Neural crest cell (in vitro differentiated cells): ENCODE data around the gene OR2AE1. TPM values are rescaled to one million over a fixed set of nuclear protein-coding genes. Genes with fewer than 3 reads are reported as not detected.
"Not testable (repeated sequence)": the region's sequence is repeated elsewhere in the genome, so short reads cannot be mapped to it uniquely, and the experiment has no call there.

Source experiments
- DNase-seq: peaks from one replicate; pipeline ENCODE4 v3.0.0; 2021; ENCODE audit warnings: low read depth, mixed read lengths, low spot score
- H3K27ac Mint-ChIP-seq: one replicate; pipeline ENCODE4 v1.8.0; 2021; ENCODE audit warnings: mild to moderate bottlenecking, mixed read lengths; ENCODE audit not compliant: unreplicated experiment
- H3K27me3 Mint-ChIP-seq: 2 replicates; pipeline ENCODE4 v1.8.0; 2021; ENCODE audit warnings: low read depth, mild to moderate bottlenecking, mixed read lengths
- H3K36me3 Mint-ChIP-seq: 2 replicates; pipeline ENCODE4 v1.8.0; 2021; ENCODE audit warnings: low read depth, mild to moderate bottlenecking, mixed read lengths
- H3K4me1 Mint-ChIP-seq: 2 replicates; pipeline ENCODE4 v1.8.0; 2021; ENCODE audit warnings: mixed read lengths
- H3K4me3 Mint-ChIP-seq: one replicate; pipeline ENCODE4 v1.8.0; 2021; ENCODE audit warnings: mild to moderate bottlenecking, mixed read lengths
- H3K9me3 Mint-ChIP-seq: 2 replicates; pipeline ENCODE4 v1.8.0; 2021; ENCODE audit warnings: mixed read lengths
- CTCF ChIP-seq: fragments of 200-600 bp; sonication (generic); conservative IDR thresholded peaks from 2 replicates; pipeline ENCODE4 v1.5.0; 2021; ENCODE audit warnings: antibody characterized with exemption, mild to moderate bottlenecking
- total RNA-seq: library from RNA; stranded (reverse); gene quantifications from 2 replicates; pipeline ENCODE4 v1.2.1, GENCODE V29; 2021

The OR2AE1 gene
- total RNA-seq, 1 donor from 2014 or later, result not detected

DNA sequence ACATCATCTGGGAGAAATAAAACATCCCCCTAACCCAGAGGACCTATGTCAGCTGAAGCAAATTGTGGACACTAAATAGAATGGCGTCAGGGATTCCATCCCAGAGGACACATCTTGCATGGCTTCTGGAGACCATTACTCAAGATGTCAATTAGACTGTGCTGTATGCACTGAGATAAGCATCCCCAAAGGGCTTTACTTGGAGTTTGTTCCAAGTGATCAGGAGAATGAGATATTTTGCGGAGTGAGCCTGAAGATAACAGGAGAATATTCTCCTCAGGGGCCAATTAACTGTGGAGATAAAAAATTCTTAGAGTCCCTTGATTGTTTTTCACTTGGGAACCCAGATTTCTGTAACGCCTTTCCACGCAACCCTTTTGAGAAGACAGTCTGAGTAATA is 4.5 kb upstream of the OR2AE1 start:
- no peaks in the 10 kb centered on the region for H3K4me1 Mint-ChIP-seq
- no peak overlapping the region for H3K4me3 Mint-ChIP-seq
- H3K36me3 Mint-ChIP-seq, result peaks cover 10% of the 10 kb centered on the region
- peaks cover 24% of the 10 kb centered on the region for H3K27me3 Mint-ChIP-seq
- no peak overlapping the region for H3K27ac Mint-ChIP-seq
- peaks cover 4% of the 10 kb centered on the region for H3K9me3 Mint-ChIP-seq
- DNase-seq, result no peak
- no peak for TF ChIP-seq CTCF

- TF ChIP-seq CTCF, result no peak
- peaks cover 4% of the 10 kb centered on the region for H3K9me3 Mint-ChIP-seq
- DNase-seq, result no peak
- no peak overlapping the region for H3K4me3 Mint-ChIP-seq
- H3K27me3 Mint-ChIP-seq, result peaks cover 11% of the 10 kb centered on the region
- no peaks in the 10 kb centered on the region for H3K4me1 Mint-ChIP-seq
- no peaks in the 10 kb centered on the region for H3K36me3 Mint-ChIP-seq
- no peak overlapping the region for H3K27ac Mint-ChIP-seq
Measured at GRCh38 chr7:99876491-99876890, 342 bp downstream of the OR2AE1 start.

GRCh38 chr7:99868246-99868645 is 8.6 kb downstream of the OR2AE1 start:
- no peak for TF ChIP-seq CTCF
- no peak overlapping the region for H3K4me3 Mint-ChIP-seq
- no peaks in the 10 kb centered on the region for H3K4me1 Mint-ChIP-seq
- peaks cover 15% of the 10 kb centered on the region for H3K27me3 Mint-ChIP-seq
- H3K9me3 Mint-ChIP-seq, result peaks cover 3% of the 10 kb centered on the region
- DNase-seq, result no peak
- H3K27ac Mint-ChIP-seq, result no peak overlapping the region
- no peaks in the 10 kb centered on the region for H3K36me3 Mint-ChIP-seq

GRCh38 chr7:99867477-99867876 is 9.4 kb downstream of the OR2AE1 start:
- H3K27ac Mint-ChIP-seq, H3K4me3 Mint-ChIP-seq: not testable (repeated sequence)

DNA sequence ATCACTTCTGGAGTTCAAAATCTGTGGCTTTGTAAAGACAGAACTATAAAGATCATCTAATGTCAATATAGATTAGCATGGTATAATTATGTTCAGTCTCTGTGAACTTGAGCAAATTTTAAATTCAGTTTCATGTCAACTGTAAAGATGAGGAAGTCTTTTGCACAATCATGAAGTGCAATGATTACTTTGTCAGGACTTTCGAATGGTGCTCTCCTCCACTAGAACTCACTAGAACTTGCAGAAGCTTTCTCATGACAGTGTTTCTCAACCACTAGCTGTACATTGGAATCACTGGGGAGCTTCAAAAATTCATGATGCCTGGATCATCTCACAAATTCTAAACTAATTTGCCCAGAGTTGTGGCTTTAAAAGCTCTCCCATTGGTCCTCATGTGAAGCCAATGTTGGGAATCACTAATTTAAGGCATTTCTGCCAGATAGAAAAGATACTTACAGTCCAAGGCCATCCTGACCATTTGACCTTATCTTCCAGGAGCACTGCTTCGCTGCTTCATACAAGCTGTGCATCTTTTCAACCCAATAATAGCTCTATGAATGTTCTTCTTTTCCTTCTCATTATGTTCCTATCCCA is 12.9 kb downstream of the OR2AE1 start:
- no peak for DNase-seq
- H3K36me3 Mint-ChIP-seq, result no peaks in the 10 kb centered on the region
- H3K9me3 Mint-ChIP-seq, result peaks cover 3% of the 10 kb centered on the region
- no peak for TF ChIP-seq CTCF
- no peak overlapping the region for H3K27ac Mint-ChIP-seq
- peaks cover 8% of the 10 kb centered on the region for H3K4me1 Mint-ChIP-seq
- peaks cover 17% of the 10 kb centered on the region for H3K27me3 Mint-ChIP-seq
- H3K4me3 Mint-ChIP-seq, result no peak overlapping the region

More at GRCh38 chr7:99867477-99867876, 9.4 kb downstream of the OR2AE1 start:
- H3K4me1 Mint-ChIP-seq, H3K36me3 Mint-ChIP-seq, H3K9me3 Mint-ChIP-seq, DNase-seq: not testable (repeated sequence)
- H3K27me3 Mint-ChIP-seq, result peaks cover 17% of the 10 kb centered on the region

DNA sequence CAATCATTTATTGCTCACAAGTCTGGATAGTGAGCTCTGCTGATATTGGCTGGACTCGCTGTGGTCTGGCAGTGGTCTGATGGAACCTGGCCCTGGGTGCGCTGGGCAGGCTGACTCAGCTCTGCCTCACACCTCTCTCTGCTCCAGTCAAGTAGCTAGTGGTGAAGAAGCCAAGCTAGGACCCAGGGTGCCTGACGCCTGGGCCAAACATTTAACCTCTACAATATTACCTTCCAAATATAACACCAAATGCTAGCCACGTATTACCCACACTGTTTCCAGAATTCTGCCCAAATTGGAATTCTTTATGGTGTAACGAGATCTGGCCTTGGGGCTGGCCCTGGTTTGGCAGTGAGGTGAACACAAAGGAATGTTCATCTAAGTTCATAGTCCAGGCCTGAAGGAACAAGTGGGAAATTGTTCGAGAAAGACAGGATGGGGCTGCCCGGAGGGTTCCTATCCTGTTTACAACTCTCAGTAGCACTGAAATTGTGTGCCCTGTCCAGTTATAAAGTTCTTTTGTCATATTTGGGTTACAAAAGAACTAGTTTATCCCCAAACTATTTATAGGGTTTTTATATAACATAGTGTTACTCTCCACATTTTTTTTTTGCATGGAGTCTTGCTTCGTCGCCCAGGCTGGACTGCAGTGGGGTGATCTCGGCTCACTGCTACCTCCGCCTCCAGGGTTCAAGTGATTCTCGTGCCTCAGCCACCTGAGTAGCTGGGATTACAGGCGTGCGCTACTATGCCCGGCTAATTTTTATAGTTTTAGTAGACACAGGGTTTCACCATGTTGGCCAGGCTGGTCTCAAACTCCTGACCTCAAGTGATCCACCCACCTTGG is 16.3 kb downstream of the OR2AE1 start:
- Mint-ChIP-seq H3K27ac (peak overlapping the region; percentile 65), H3K4me3 (no peak overlapping the region), H3K27me3 (peaks cover 5% of the 10 kb centered on the region), H3K4me1 (peaks cover 8% of the 10 kb centered on the region), H3K36me3 (no peaks in the 10 kb centered on the region), H3K9me3 (no peaks in the 10 kb centered on the region)
- DNase-seq, result no peak
- TF ChIP-seq CTCF, result no peak
